GOT3 (cell line): ENCODE measurements around the gene BANP.
"Not testable (repeated sequence)": the region's sequence is repeated elsewhere in the genome, so short reads cannot be mapped to it uniquely, and the experiment has no call there.

Source experiments
- DNase-seq: peaks from one replicate; lab custom pipeline; 2025; ENCODE audit warnings: mixed read lengths; lab: John Stamatoyannopoulos, UW

BANP gene

DNA sequence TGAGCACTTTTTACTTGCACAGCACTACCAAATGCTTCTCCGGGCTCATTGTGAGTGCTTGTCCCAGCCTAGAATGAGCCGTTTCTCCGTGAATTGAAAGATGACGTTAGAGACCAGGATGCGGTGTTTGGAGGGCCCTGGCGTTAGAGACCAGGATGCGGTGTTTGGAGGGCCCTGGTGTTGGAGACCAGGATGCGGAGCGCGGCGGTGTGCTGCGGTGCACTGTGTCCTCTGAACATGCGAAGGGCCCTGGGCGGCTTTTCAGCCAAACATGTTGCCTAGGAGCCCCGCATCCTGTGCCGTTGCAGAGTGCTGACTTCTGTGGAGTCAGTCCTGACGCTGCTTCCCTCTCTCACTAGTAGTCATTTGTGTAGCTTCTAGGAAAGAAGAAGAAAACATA lies 42.7 kb downstream of the BANP start:
- no peak for DNase-seq

DNA sequence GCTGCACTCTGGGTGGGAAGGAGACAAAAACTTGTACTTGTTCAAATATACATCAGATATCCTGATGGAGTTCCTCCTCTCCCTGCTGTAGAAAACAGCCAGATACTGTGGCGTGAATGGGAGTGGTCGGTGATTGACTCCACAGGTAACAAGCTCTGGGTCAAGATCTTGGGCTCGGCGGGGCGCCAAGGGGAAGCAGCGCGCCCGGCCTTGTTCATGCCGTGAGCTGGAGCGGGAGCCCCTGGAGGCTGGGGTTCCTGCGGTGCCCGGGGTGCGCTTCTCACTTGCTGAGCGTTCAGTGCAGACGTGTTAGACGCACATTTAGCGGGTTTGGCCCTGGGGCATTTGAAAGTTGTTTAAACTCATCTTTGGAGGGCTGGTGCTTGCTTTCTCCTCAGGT lies 44.4 kb downstream of the BANP start:
- no peak for DNase-seq

DNA sequence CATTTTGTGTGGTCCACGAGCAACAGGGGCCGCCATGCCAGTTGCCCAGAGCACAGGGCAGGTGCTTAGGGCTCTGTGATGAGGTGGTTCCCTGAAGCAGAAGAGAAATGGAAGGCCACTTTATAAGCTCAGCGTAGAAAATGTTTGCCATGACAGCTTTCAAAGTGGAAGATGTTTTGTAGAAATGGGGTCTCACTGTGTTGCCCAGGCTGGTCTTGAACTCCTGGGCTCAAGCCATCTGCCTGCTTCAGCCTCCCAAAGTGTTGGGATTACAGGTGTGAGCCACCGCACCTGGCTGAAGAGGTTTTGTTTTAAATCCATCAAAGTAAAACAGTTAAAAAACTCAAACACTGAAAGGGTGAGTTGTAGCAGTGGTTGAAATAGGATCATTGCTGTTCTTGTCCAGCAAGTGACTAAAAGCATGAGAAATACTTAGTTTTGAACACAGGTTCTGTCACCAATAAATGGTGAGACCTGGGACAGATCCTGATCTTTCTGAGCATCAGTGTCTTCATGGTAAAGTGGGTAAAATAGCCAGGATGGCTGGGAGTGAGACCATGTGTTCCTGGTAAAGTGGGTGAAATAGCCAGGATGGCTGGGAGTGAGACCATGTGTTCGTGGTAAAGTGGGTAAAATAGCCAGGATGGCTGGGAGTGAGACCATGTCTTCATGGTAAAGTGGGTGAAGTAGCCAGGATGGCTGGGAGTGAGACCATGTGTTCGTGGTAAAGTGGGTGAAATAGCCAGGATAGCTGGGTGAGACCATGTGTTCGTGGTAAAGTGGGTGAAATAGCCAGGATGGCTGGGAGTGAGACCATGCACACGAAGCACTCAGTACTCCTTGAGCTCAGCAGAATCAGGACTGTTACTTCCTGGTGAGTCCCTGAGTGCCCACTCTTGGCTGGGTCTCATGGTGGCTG lies 46.0 kb downstream of the BANP start:
- DNase-seq, result no peak

DNA sequence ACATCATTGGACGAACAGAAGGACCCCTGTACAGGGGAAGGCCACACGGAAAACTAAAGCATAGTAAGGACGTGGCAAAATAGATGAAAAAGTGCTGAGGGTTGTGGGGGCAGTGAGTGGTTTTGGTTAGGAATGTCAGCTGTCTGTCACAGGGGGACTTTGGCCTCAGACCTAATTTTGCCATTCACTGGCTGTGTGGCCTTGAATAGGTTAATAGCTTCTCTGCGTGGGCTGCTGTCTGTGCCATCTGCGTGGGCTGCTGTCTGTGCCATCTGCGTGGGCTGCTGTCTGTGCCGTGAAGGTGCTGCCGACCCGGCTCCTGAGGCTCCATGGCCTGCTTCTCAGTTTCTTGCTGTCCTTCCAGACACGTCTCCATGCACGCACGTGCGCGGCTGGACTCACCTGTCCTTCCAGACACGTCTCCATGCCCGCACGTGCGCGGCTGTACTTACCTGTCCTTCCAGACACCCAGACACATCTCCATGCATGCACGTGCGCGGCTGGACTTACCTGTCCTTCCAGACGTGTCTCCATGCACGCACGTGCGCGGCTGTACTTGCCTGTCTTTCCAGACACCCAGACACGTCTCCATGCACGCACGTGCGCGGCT lies 47.1 kb downstream of the BANP start:
- not testable (repeated sequence) for DNase-seq

DNA sequence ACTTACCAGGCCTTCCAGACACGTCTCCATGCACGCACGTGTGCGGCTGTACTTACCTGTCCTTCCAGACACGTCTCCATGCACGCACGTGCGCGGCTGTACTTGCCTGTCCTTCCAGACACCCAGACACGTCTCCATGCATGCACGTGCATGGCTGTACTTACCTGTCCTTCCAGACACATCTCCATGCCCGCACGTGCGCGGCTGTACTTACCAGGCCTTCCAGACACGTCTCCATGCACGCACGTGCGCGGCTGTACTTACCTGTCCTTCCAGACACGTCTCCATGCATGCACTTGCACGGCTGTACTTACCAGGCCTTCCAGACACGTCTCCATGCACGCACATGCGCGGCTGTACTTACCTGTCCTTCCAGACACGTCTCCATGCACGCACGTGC lies 47.8 kb downstream of the BANP start:
- not testable (repeated sequence) for DNase-seq

DNA sequence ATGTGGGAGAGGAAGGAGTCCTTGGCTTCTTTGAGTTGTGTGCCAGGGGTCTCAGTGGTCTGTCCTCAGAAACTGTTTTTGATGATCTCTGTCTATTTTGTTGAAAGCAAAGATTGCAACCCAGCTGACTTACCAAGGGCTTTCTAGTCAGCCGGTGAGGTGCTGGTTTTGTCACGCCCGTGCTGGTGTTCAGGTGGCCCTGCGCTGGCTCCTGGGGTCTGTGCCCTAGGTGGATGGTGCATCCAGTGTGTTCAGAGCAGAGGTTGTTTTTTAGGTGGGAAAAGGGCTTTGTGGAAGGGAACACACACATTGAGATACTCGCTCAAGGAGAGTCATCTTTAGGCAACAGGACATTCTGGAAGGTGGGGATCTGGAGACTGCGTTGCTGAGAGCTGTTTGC lies 51.0 kb downstream of the BANP start:
- DNase-seq, result no peak

DNA sequence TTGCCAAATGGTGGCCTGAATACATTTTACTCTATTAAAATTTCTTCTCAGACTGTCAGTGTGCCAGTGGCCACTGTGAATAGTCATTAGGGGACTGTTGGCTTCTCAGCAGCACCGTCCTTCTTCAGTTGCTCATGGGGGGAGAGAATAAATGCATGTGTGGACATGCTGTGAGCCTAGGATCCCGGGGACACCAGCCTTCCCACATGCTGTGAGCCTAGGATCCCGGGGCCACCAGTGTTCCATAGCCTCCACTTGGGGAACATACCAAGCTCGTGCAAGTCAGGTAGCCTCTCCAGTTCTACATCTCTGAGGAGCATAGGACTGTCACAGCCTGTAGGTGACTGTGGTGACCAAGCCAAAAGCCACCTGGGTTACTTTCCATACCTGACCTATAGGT lies 51.5 kb downstream of the BANP start:
- DNase-seq, result no peak

DNA sequence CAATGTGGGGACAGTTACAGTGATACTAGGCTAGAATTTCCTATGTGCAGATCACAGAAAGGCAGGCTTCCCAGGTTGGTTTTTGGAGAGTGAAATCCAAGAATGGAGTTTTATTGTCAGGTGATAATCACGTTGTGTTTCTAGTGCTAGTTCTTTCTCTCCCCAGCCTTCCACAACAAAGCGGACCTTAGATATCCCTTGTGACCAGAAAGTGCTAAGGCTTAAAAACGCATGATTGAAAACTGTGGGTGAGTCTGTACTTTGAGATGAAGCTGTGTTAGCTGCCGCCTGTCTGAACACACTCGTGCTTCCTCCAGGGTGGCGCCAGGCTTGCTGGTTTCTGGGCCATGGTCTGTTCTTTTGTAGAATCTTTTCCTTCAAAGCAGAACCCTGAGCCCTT lies 52.1 kb downstream of the BANP start:
- DNase-seq, result no peak

DNA sequence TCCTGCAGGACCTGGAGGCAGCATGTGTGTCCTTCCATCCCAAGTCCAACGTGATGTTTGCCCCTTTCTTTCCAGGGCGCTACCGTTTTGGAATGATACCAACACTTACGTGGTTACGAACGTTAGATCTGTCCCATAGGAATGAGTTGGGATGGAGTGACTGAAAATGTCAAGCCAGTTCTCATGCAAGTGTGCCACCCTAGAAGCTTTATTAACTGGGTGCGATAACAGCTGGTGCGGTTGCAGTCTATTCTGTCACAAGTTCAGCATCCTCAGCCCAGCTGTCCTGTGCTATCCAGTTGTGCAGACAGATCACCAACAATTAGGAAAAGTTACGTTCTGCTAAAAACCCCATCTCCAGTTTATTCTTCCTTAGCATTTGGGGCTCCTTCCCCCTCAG lies 52.5 kb downstream of the BANP start:
- no peak for DNase-seq

DNA sequence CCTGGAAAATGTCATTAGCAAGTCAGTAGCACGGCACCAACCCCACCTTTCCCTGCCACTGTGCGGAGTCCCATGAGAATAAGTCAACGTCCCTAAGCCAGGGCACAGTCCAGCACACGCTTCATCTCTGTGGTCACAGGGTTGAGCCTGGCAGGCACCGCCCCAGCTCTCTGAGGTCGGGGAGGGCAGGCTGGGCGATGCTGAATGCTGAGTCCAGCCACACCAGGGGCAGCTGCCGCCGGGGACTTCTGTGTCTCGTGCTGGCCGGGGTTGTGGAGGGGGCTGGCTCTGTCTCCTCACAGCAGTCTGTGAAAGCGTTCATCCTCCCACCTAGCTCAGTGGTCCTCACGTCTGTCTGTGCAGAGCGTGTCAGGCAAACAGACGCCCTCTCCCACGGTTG lies 53.2 kb downstream of the BANP start:
- DNase-seq, result no peak

DNA sequence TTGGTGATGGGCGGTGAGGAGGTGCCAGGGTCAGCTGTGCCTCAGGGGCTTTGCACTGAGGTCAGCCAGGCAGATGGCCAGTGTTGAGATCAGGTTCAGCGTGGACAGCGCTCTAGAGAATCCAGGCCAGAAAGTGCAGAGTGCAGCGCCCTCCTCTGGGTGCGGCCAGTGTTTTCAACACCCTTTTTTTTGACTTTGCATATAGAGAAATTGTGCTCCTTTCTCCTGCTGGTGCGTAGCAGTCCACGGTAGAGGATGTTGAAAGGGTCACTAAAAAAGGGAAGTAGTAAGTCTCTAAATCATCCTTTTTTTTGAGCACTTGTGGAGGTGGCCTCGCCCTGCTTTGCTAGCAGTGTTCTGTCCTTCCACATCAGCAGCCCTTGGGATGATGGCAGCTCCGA lies 53.9 kb downstream of the BANP start:
- no peak for DNase-seq

DNA sequence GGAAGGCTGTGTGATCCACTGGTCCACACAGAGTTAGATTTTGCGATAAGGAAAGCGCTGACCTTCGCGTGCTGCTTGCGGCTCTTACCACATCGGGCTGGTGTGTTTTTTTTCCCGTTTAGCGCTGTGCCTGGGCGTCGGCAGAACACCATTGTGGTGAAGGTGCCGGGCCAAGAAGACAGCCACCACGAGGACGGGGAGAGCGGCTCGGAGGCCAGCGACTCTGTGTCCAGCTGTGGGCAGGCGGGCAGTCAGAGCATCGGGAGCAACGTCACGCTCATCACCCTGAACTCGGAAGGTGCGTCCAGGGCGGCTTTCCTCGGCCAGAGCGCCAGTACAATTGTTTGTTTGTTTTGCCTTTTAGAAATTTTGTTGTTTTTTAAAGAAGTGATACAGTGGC lies 54.7 kb downstream of the BANP start:
- no peak for DNase-seq

DNA sequence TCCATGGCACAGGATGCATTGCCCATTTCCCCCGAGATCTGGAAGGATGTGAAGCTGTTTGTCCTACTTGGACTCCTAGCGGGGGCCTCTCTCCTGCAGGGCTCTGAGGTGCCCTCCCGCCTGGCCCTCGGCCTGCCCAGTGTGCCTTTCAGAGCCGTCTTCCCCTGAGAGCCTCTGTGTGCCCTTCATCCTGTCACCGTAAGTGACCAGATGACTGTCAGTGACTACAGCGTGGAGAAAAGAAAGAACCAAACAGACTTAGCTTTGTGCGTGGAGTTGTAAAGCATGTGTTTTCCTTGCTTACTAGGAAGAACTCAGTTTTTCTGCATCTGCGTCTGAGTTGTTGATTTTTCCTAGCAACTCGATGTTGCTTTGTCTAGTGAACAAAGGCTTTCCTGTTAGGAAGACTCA lies 56.1 kb downstream of the BANP start:
- DNase-seq, result no peak

DNA sequence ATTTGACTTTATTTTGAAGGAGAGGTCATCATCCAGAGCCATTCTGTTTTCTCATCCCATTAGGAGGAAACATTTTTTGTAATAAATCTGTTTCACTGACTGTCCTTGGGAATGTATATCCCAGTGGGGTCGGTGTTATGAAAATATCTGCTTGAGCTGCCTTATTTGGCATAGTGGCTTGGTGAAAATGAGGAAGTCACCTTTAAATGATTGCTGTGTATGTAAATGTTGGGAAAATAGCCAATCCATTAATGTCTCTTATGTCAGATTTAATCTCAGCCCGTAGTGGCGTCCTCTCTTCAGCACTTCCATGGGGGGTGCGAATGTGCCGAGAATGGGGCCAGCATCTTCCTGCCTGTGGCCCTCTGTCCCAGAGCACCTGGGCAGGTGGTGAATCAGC lies 57.6 kb downstream of the BANP start:
- no peak for DNase-seq

DNA sequence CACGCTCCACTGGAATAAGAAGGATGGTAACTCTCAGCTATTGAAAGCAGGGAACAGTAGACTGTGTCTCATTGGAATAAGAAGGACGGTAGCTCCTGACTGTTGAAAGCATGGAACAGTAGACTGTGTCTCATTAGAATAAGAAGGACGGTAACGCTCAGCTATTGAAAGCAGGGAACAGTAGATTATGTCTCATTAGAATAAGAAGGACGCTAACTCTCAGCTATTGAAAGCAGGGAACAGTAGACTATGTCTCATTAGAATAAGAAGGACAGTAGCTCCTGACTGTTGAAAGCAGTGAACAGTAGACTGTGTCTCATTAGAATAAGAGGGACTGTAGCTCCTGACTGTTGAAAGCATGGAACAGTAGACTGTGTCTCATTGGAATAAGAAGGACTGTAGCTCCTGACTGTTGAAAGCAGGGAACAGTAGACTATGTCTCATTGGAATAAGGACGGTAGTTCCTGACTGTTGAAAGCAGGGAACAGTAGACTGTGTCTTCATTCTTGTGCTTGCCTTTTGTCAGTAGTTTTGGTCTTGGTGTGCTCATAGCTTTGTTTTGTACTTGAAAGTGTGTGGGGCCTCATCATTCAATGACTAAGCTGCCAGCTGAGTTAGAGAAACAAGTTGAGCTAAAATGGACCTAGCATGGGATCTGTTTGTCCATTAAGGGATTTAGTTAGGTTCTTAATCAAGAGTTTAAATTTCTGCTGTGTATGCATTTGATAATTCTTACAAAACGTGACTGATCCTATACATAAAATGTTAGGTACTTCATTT lies 58.5 kb downstream of the BANP start:
- DNase-seq, result no peak

DNA sequence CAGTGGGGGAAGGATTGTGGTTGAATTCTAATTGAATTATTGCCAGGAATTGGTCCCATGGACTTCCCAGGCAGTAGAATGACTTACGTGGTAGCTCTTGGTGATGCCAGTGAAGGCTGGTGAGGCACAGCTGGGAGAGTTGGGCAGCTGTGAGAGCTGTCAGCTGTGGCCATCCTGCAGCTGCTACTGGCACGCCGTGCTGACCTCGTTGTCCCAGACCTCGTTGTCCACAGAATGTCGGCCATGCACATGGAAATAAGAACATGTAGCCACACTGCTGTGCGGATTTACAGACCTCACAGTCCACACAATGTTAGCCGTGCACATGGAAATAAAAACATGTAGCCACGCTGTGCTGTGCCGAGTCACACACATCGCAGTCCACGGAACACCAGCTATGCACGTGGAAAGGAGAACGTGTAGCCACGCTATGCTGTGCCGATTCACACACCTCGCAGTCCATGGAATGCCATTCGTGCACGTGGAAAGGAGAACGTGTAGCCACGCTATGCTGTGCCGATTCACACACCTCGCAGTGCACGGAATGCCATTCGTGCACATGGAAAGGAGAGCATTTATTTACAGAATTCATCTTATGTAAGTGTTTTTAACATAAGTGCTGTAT lies 59.2 kb downstream of the BANP start:
- DNase-seq, result no peak

DNA sequence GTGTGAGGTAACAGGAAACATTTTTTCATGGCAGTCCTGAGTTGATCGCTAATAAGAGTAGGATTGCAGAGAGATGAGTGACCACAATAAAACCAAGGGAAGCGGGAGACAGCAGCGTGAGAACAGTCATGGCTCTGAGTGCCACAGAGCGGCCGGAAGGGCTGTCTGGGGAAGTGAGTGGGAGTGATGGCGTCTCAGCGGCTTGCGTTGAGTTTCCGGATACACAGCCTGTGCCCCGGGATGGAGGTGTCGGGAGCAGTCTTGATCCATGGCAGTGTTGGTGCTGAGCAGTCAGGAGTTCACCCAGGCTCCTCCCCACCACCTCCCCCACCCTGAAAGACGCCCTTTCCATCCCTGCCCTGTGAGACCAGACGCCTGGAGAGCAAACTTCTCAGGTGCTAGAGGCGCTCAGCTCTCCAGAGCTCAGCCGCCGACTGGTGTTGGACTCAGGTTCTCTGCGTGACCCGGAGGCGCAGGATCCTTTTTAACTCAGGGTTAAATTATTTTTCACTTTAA lies 59.8 kb downstream of the BANP start:
- DNase-seq, result no peak

DNA sequence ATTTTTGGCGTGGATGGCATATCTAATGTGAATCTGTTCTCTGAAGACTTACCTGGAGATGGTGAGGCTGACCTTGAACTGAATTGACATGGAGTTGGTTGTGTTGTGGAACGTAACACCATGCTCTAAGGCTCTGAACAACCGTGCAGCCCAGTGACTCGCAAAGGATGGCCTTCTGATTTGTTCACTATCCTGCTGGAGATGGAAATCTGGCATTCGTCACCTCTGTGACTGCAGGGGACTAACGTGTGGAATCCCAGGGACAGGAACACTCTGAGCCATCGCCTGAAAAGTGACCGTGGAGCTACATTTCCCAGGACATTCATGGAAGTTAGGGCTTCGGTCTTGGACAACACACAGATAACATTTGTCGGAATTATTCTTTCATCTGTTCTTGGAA lies 61.1 kb downstream of the BANP start:
- DNase-seq, result no peak

DNA sequence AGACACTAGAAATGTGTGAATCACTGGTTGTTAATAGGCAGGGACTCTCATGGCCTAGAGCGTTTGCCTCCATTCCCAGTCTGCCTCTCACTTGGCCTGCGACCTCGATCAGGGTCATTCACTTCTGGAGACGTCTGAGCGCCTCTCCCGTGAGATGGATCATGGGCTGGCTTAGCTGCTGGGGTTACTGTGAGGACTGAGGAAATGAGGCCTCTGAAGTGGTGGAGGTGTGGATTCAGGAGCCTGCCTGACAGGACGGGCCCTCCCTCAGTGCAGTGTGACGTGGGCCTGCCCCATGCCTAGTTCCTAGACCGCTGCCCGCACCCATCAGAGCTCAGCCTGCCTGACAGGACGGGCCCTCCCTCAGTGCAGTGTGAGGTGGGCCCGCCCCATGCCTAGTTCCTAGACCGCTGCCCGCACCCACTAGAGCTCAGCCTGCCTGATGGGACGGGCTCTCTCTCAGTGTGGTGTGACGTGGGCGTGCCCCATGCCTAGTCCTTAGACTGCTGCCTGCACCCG lies 61.9 kb downstream of the BANP start:
- no peak for DNase-seq

DNA sequence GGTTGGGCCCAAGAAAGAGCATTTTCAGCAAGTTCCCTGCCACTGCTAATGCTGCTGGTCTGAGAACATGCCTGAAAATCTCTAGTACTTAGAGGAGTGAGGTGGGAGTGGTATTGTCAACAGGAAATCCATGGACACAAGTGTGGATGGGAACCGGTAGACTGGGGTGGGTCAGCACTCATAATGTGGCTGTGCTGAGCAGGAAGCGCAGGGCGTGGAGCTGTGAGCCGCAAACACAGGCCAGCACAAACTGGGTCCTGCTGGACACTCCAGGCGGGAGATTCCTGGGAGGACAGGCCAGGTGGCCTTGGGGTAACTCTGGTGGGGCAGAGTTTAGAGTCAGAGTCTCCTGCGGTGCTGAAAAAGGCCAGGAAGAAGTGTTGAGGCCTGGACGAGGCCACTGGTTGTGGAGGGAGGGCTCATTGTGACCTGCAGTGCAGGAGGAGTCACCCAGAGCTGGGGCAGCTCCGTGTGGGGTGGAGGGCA lies 62.6 kb downstream of the BANP start:
- DNase-seq, result no peak

DNA sequence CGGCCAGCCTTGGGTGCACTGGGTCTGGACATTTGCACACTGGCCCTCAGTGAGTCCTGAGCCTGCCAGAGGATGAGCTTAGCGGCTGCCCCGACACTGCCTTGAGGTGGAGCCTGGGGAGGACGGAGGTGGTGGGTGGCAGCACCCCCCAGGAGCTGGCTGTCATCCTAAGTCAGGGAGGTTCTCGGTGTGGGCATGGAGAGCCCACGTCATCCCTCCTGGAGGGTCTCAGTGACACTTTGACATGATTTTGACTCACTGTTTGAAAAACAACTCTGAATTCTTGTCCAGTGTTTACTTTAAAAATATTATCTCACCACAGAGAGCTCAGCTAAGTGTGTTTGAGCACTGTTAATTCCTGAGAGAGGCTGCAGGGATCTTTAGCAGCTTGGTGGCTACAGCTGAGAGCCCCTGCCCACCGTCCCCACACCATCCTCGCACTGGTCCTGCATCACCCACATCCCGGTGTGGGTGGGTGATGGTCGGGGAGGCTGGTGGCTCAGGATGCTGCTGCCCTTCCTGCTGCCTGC lies 63.1 kb downstream of the BANP start:
- DNase-seq, result no peak
